GM21528 (cell line): ENCODE data around the gene OSR1.
"Not testable (repeated sequence)": the region's sequence is repeated elsewhere in the genome, so short reads cannot be mapped to it uniquely, and the experiment has no call there.

Experiments
- ATAC-seq: cut with Tn5 transposase; IDR thresholded peaks from one replicate; pipeline ENCODE4 v1.9.1; 2021; ENCODE audit warnings: mild to moderate bottlenecking, moderate library complexity; ENCODE audit not compliant: unreplicated experiment, low FRiP score

Gene OSR1

GRCh38 chr2:19358242-19359020, at the start of gene OSR1:
TSS of gene OSR1 (minus strand) at chr2:19358623. CDS start at chr2:19353805, 4,818 bp downstream.
- no peak for ATAC-seq

DNA sequence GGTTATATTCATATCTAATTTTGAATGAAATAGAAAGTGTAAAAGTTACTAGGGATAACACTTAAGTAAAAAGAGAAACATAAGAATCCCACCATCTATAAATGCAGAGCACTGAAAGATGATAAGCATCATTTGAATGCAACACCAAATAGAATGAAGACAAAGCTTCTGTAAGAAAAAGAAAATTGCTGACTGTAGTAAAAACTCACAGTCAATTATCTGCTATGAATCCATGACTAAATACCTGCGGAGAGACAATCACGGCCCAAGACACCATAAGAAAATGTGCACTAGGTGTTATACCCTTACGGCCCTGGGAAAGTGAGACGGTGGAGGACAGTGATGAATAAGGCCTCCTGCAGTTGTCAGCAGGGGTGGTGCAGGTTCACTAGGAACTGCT, 45.4 kb upstream of the OSR1 start:
- no peak for ATAC-seq

DNA sequence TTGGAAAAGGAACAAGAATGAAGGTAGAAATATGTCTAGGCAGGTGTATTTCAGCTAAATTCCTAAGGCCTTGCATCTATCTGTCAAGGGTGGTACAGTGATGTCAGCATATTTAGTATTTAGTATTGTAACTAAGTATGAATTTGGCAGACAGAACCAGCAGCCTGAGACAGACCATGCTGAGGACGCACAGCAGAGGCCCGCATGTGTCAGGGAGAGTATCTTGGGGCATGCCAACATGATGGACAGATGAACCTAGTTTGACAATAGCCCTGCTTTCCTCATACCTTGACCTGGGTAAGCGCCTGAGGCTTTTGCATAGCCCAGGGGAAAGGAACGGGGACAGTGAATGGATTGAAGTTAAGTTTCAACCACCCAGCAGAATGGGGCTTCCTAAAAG, 33.8 kb upstream of the OSR1 start:
- no peak for ATAC-seq

DNA sequence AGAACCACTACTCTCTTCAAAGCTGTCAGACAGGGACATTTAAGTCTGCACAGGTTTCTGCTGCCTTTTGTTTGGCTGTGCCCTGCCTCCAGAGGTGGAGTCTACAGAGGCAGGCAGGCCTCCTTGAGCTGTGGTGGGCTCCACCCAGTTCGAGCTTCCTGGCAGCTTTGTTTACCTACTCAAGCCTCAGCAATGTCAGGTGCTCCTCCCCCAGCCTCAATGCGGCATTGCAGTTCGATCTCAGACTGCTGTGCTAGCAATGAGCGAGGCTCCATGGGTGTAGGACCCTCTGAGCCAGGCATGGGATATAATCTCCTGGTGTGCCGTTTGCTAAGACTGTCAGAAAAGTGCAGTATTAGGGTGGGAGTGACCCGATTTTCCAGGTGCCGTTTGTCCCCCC, 31.0 kb upstream of the OSR1 start:
- not testable (repeated sequence) for ATAC-seq

GRCh38 chr2:19380532-19380931, 22.1 kb upstream of the OSR1 start:
- ATAC-seq: no peak

- no peak for ATAC-seq
Measured at GRCh38 chr2:19378939-19379338, 20.5 kb upstream of the OSR1 start.

- no peak for ATAC-seq
Measured at GRCh38 chr2:19377717-19378116, 19.3 kb upstream of the OSR1 start.

GRCh38 chr2:19373352-19373751, 14.9 kb upstream of the OSR1 start:
- no peak for ATAC-seq

GRCh38 chr2:19371996-19372582, 13.7 kb upstream of the OSR1 start:
- ATAC-seq: no peak

GRCh38 chr2:19369341-19369955, 11.0 kb upstream of the OSR1 start:
- no peak for ATAC-seq

- ATAC-seq: no peak
Measured at GRCh38 chr2:19368760-19369159, 10.3 kb upstream of the OSR1 start.

DNA sequence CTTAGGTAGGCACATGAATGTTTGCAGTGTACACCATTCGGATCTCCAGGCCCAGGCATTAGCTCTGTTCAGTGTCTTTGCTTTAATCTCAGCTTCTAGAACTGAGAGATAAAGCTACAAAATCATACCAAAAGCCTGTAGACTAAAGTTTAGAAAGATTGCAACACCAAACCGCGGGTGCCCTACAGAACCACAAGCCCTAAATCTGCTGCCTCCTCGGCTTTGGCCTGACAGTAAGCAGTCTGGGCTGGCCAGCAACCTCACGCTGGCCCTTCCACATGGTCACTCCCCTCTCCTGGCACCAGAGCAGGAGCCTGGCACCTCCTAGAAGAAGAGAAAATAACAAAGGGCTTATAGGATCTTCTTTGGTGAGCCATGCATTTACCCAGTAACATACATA, 8.9 kb upstream of the OSR1 start:
- no peak for ATAC-seq

- ATAC-seq: no peak
Measured at GRCh38 chr2:19365126-19365525, 6.7 kb upstream of the OSR1 start.

GRCh38 chr2:19364014-19364413, 5.6 kb upstream of the OSR1 start:
- no peak for ATAC-seq

DNA sequence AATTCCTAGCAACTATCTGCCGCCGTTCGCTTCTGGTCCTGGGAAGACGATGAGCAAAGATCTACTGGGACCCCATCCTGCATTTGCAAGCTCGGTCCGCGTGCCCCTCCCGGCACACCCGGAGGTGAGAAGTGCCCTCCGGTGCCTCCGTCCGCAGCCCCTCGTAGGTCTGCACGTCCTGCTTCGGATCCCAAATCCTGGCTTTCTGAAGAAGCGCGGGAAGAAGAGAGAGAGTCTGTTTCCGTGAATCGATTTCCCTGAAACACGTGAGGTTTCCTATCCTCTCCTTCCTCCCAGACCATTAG, 5.0 kb upstream of the OSR1 start:
- no peak for ATAC-seq

GRCh38 chr2:19362755-19363473, 4.5 kb upstream of the OSR1 start:
- ATAC-seq: no peak

DNA sequence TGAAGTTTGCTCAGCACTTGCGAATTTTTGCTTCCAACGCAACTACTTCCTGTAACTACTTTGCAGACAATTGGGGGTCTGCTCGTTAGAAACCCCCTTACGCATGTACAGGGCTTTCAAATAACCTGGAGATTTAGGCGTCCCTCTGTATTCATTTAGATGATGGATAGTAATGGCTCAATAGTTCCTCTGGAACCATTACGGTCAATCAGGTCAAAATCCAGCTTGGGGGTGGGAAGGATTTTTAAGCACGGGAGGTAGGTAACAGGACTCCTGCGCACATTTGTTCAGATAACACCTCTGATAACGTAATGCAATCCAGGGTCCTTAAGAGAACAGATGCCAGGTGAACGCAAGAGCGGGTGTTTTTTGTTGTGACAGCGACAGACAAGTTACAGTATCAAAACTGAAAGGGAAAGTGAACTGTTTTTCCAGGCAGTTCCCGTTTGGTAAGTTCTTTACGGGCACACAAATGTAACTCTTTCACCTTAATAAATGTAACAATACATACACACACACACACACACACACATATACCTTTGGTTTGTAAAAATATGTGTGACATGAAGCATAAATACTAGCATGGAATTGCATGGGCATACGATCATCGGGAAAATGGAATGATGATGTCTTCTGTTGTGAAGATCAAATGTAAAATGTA, 3.8 kb upstream of the OSR1 start:
- ATAC-seq: no peak

- no peak for ATAC-seq
Measured at GRCh38 chr2:19361325-19361990, 3.0 kb upstream of the OSR1 start.

DNA sequence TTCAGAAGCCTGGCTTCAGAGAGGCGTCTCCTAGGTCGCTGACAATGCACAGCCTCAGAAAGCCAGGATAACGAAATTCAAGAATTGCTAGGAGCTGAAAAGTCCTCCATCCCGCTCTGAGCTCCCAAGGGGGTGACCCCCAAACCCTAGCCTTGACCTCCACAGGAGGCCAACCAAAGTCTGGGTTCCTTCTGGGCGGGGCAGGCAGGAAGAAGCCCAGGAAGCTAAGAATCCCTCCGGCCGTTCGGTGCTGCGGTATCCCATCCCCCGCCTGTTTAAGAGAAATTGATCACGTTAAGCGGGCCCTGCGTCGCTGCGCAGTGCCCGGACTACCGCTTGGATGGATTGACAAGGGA, 2.5 kb upstream of the OSR1 start:
- ATAC-seq: no peak

- ATAC-seq: no peak
Measured at GRCh38 chr2:19360266-19360965, 2.0 kb upstream of the OSR1 start.
